Endothelial cell of umbilical vein (primary cell): Measurements from ENCODE around the gene KAZN. TPM values are rescaled to one million over a fixed set of nuclear protein-coding genes. Genes with fewer than 3 reads are reported as not detected.

Experiments
- BruUV-seq: library from RNA; stranded (reverse); fragments of 400-500 nt; replicated peaks from 2 replicates; lab custom pipeline; 2021; lab: Mats Ljungman, UMichigan
- CTCF ChIA-PET: fragments of 300-600, 350-600 bp; sonication (Branson Sonifier 250); formaldehyde crosslinking; loops from one replicate; lab custom pipeline; 2021; ENCODE audit warnings: antibody characterized with exemption, inconsistent platforms; lab: Charles Lee
- POLR2A ChIA-PET: fragments of 300-600, 350-600 bp; sonication (Branson Sonifier 250); formaldehyde crosslinking; loops from one replicate; lab custom pipeline; 2021; ENCODE audit warnings: antibody characterized with exemption, inconsistent platforms; lab: Charles Lee
- DNase-seq: peaks from one replicate; pipeline ENCODE4 v3.0.0-alpha.2; 2011; ENCODE audit warnings: low read depth, low spot score
- FAIRE-seq: peaks from 2 replicates; lab custom pipeline; 2011; peaks lifted over from hg19 to GRCh38; lab: Jason Lieb, UNC
- H2AFZ ChIP-seq: 2 replicates; pipeline ENCODE4 v1.6.0; 2012; ENCODE audit warnings: low read depth, low read length, control low read depth, inconsistent platforms
- H3K27ac ChIP-seq: 2 replicates; pipeline ENCODE4 v1.5.1; 2011; ENCODE audit warnings: low read depth, mild to moderate bottlenecking, control low read depth, low read length, moderate library complexity; ENCODE audit not compliant: insufficient read depth
- H3K27me3 ChIP-seq, 2 experiments: 2 replicates each; pipeline versions ENCODE4 v1.6.0 to v1.6.1; 2011; ENCODE audit warnings: low read length in 2 of 2, mixed read lengths in 1 of 2; ENCODE audit not compliant: control insufficient read depth in 2 of 2, insufficient read depth in 2 of 2
- H3K36me3 ChIP-seq, 2 experiments: 2 replicates in 1 of 2; 3 replicates in 1 of 2; pipeline ENCODE4 v1.5.1; 2011; ENCODE audit warnings: low read length in 2 of 2, mild to moderate bottlenecking in 1 of 2, moderate library complexity in 1 of 2; ENCODE audit not compliant: control insufficient read depth in 2 of 2, insufficient read depth in 2 of 2; ENCODE audit errors: extremely low read depth in 1 of 2
- H3K4me1 ChIP-seq: 3 replicates; pipeline ENCODE4 v1.5.1; 2011; ENCODE audit warnings: mild to moderate bottlenecking, low read length; ENCODE audit not compliant: control insufficient read depth, insufficient read depth; ENCODE audit errors: extremely low read depth
- H3K4me2 ChIP-seq: 2 replicates; pipeline ENCODE4 v1.6.1; 2011; ENCODE audit warnings: low read length, control low read depth, mixed read lengths; ENCODE audit not compliant: insufficient read depth
- H3K4me3 ChIP-seq, 3 experiments: fragments of 200-600 bp in 1 of 3; sonication (generic), shearing (Covaris generic) in 1 of 3; replicated peaks in 1 of 3; 2 replicates each; pipeline ENCODE4 v1.5.1; 2011 to 2016; ENCODE audit warnings: control low read depth in 3 of 3, low read length in 3 of 3, mild to moderate bottlenecking in 2 of 3, inconsistent platforms in 1 of 3, low read depth in 1 of 3, moderate library complexity in 1 of 3; ENCODE audit not compliant: insufficient read depth in 1 of 3
- H3K79me2 ChIP-seq: 2 replicates; pipeline ENCODE4 v1.6.0; 2012; ENCODE audit warnings: low read length, inconsistent platforms; ENCODE audit not compliant: control insufficient read depth, insufficient read depth
- H3K9ac ChIP-seq: replicated peaks from 2 replicates; pipeline ENCODE3; 2011; ENCODE audit warnings: low read length, control low read depth; ENCODE audit not compliant: insufficient read depth; ENCODE audit errors: extremely low read depth
- H3K9me1 ChIP-seq: replicated peaks from 3 replicates; pipeline ENCODE4 v1.6.0; 2011; ENCODE audit warnings: mild to moderate bottlenecking, low read length; ENCODE audit not compliant: control insufficient read depth, insufficient read depth; ENCODE audit errors: extremely low read depth
- H3K9me3 ChIP-seq: replicated peaks from 2 replicates; pipeline ENCODE4 v1.5.1; 2012; ENCODE audit warnings: low read length, inconsistent platforms; ENCODE audit not compliant: control insufficient read depth, insufficient read depth
- H4K20me1 ChIP-seq: replicated peaks from 2 replicates; pipeline ENCODE3; 2011; ENCODE audit warnings: mild to moderate bottlenecking, low read length; ENCODE audit not compliant: control insufficient read depth, insufficient read depth; ENCODE audit errors: extremely low read depth
- CTCF ChIP-seq, 2 donors: IDR thresholded peaks; 1 replicate in 1 of 2; 2 replicates in 1 of 2; pipeline ENCODE4 v1.5.1; 2011; ENCODE audit warnings: low read length in 2 of 2, mild to moderate bottlenecking in 2 of 2, moderate library complexity in 2 of 2, control low read depth in 1 of 2, inconsistent platforms in 1 of 2, low read depth in 1 of 2; ENCODE audit not compliant: insufficient read depth in 1 of 2; ENCODE audit errors: extremely low read depth in 1 of 2
- EZH2 ChIP-seq: IDR thresholded peaks from 2 replicates; pipeline ENCODE4 v1.6.1; 2012; ENCODE audit warnings: borderline replicate concordance, low read depth, mild to moderate bottlenecking, moderate library complexity, low read length, inconsistent platforms; ENCODE audit not compliant: severe bottlenecking
- FOS ChIP-seq: IDR thresholded peaks from 2 replicates; pipeline ENCODE4 v1.6.1; 2011; ENCODE audit warnings: mild to moderate bottlenecking, low read length, moderate library complexity, borderline replicate concordance; ENCODE audit not compliant: insufficient read depth
- GATA2 ChIP-seq: IDR thresholded peaks from 2 replicates; pipeline ENCODE4 v1.7.0; 2011; ENCODE audit warnings: low read depth, mild to moderate bottlenecking, moderate library complexity, mixed read lengths, low read length; ENCODE audit not compliant: insufficient read length, insufficient read depth
- JUN ChIP-seq: IDR thresholded peaks from 2 replicates; pipeline ENCODE4 v1.6.1; 2011; ENCODE audit warnings: borderline replicate concordance, low read depth; ENCODE audit not compliant: insufficient read length, insufficient read depth
- MAX ChIP-seq: IDR thresholded peaks from 2 replicates; pipeline ENCODE4 v1.6.1; 2011; ENCODE audit not compliant: insufficient read depth, insufficient read length
- MYC ChIP-seq: IDR thresholded peaks from one replicate; pipeline ENCODE4 v1.6.1; 2011; ENCODE audit warnings: mild to moderate bottlenecking, low read depth, low read length
- POLR2A ChIP-seq: IDR thresholded peaks from 2 replicates; pipeline ENCODE4 v1.6.1; 2012; ENCODE audit warnings: low read depth, mild to moderate bottlenecking, control low read depth, low read length
- POLR2AphosphoS5 ChIP-seq: IDR thresholded peaks from 2 replicates; pipeline ENCODE4 v1.6.1; 2012; ENCODE audit warnings: low read depth, mild to moderate bottlenecking, control low read depth, low read length, moderate library complexity; ENCODE audit not compliant: insufficient read depth
- dilution Hi-C: fragments of 300-500 bp; cut with MboI; formaldehyde crosslinking; loops from one replicate; pipeline ENCODE4 v1.15.0; 2019; ENCODE audit warnings: low sequenced_read_pairs; ENCODE audit not compliant: extremely low pct_ligation_motif_present
- intact Hi-C: fragments of 100-400 bp; cut with micrococcal nuclease; formaldehyde crosslinking; loops from one replicate; pipeline ENCODE4 v1.10.0; 2022
- polyA plus RNA-seq, 4 experiments: library from polyadenylated mRNA; depleted of rRNA in 3 of 4; stranded (reverse) in 3 of 4; unstranded in 1 of 4; fragments of >200 nt; gene quantifications; 2 replicates each; pipeline versions ENCODE4 v1.2.1 to v1.2.3, GENCODE V29; 2011 to 2012; ENCODE audit warnings: missing spikeins in 1 of 4
- total RNA-seq: library from RNA; stranded (reverse); gene quantifications from 2 replicates; pipeline ENCODE4 v1.2.3, GENCODE V29; 2021

KAZN gene
- total and polyA plus RNA-seq, 2 donors (not counting 3 experiments of a cell fraction or from before 2014, with no cell fraction given) = 1.6 to 5.8 TPM

- Histone ChIP-seq H3K9me3 (no peaks in the 10 kb centered on the region), H3K79me2 (no peaks in the 10 kb centered on the region), H3K4me3 (no peak overlapping the region), H4K20me1 (no peaks in the 10 kb centered on the region), H3K4me1 (no peaks in the 10 kb centered on the region), H3K27me3 (no peaks in the 10 kb centered on the region), H3K9me1 (no peaks in the 10 kb centered on the region), H3K27ac (no peak overlapping the region), H3K4me2 (no peak overlapping the region), H3K9ac (no peak overlapping the region), H3K36me3 (no peaks in the 10 kb centered on the region), H2AFZ (no peak overlapping the region)
- FAIRE-seq (no peak), DNase-seq (no peak)
- CTCF ChIA-PET = no interaction called here
- no peak for TF ChIP-seq FOS
- no peak for TF ChIP-seq JUN
- no peak for TF ChIP-seq CTCF (IDR thresholded peaks at IDR 0.05; ENCODE audit: extremely low read depth in 1 of 2, insufficient read depth in 1 of 2, low read depth in 1 of 2, low read length in 2 of 2)
- TF ChIP-seq MYC = no peak
- no peak for TF ChIP-seq MAX
- no peak for TF ChIP-seq EZH2
- no peak for TF ChIP-seq GATA2
- no peak for TF ChIP-seq POLR2A
- no peak for TF ChIP-seq POLR2AphosphoS5
- BruUV-seq = no TSS peak
- dilution Hi-C loops (no loop called here), intact Hi-C loops (no loop called here)
- POLR2A ChIA-PET = no interaction called here
These were observed 213.7 kb downstream of the KAZN start for GRCh38 chr1:14812189-14812588.
